ENCODE measurements around the gene ZNF30.
A peak's percentile ranks its signal among the peaks of the same experiment; 100 is the strongest.

ZNF30 gene

DNA sequence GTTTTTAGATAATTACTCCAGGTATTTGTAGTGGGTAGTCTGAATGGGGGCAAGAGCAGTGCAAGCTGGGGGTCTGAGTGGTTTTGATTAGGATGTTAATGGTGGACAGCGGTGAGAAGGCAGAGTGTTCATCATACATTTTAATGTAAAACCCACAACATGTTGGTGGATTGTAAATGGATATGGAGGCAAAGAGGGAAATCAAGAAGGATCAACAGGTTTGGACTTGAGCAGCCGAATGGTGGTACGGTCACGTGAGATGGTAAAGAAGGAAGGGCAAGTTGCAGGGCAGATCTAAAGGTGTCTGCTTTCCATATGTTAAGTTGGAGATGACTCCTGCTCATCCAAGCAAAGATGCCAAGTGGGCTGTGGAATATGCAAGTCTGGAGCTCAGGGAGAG, 9.5 kb downstream of the ZNF30 start:
- Mint-ChIP-seq H3K27ac (no peak overlapping the region), H3K9me3 (peaks cover 30% of the 10 kb centered on the region), H3K4me3 (no peak overlapping the region), H3K4me1 (no peaks in the 10 kb centered on the region), H3K36me3 (ENCODE audit: low read depth) (peaks cover 73% of the 10 kb centered on the region), H3K27me3 (no peaks in the 10 kb centered on the region)
- DNase-seq (no peak), ATAC-seq (no peak)

DNA sequence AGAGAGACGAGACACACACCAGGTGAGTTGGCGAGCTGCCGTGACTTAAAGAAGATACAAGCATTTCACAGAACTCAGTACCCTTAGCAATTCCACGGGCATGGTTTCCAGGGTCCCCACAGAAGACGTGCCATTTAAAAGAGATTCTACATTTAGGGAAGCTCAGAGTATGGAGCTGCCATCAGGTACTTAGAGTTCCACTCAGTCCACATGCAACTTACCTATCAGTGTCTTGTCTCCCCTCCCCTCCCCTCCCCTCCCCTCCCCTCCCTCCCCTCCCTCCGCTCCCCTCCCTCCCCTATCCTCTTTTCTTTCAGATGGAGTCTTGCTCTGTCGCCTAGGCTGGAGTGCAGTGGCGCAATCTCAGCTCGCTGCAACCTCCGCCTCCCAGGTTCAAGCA, 12.2 kb downstream of the ZNF30 start:
- Mint-ChIP-seq H3K36me3 (ENCODE audit: low read depth) (peaks cover 82% of the 10 kb centered on the region), H3K27me3 (no peaks in the 10 kb centered on the region), H3K9me3 (peaks cover 53% of the 10 kb centered on the region), H3K4me3 (no peak overlapping the region), H3K4me1 (no peaks in the 10 kb centered on the region), H3K27ac (no peak overlapping the region)
- no peak for ATAC-seq
- DNase-seq: no peak

DNA sequence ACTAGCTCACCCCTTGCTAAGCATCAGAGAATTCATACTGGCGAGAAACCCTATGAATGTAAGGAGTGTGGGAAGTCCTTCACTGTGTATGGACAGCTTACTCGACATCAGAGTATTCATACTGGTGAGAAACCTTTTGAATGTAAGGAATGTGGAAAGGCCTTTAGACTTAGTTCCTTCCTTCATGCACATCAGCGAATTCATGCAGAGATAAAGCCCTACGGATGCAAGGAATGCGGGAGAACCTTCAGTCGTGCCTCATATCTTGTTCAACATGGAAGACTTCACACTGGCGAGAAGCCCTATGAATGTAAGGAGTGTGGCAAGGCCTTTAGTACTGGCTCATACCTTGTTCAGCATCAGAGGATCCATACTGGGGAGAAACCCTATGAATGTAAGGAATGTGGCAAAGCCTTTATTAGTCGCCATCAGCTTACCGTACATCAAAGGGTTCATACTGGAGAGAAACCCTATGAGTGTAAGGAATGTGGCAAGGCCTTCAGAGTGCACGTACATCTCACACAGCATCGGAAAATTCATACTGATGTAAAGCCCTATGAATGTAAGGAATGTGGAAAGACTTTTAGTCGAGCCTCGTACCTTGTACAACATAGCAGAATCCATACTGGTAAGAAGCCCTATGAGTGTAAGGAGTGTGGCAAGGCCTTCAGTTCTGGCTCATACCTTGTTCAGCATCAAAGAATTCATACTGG, 17.3 kb downstream of the ZNF30 start:
- DNase-seq (no peak), ATAC-seq (no peak)
- Mint-ChIP-seq H3K27me3 (no peaks in the 10 kb centered on the region), H3K36me3 (ENCODE audit: low read depth) (peaks cover 68% of the 10 kb centered on the region), H3K4me3 (no peak overlapping the region), H3K27ac (no peak overlapping the region), H3K9me3 (peaks cover 72% of the 10 kb centered on the region), H3K4me1 (no peaks in the 10 kb centered on the region)

DNA sequence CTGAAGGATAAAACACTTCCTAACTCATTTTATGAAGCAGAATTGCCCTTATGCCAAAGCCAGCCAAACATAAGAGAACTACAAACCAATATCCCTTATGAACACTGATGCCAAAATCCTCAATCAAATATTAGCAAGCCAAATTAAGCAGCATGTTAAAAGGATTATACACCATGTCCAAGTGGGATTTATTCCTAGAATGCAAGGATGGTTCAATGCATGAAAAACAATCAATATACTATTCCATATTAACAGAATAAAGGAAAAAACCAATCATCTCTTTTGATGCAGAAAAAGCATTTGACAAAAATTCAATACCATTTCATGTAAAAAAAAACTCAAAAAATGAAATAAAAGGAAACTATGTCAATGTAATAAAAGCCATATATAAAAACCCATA, 26.4 kb downstream of the ZNF30 start:
- ATAC-seq (no peak), DNase-seq (no peak)
- Mint-ChIP-seq H3K27me3 (no peaks in the 10 kb centered on the region), H3K9me3 (peaks cover 69% of the 10 kb centered on the region), H3K27ac (no peak overlapping the region), H3K4me3 (no peak overlapping the region), H3K36me3 (ENCODE audit: low read depth) (peaks cover 81% of the 10 kb centered on the region), H3K4me1 (no peaks in the 10 kb centered on the region)

DNA sequence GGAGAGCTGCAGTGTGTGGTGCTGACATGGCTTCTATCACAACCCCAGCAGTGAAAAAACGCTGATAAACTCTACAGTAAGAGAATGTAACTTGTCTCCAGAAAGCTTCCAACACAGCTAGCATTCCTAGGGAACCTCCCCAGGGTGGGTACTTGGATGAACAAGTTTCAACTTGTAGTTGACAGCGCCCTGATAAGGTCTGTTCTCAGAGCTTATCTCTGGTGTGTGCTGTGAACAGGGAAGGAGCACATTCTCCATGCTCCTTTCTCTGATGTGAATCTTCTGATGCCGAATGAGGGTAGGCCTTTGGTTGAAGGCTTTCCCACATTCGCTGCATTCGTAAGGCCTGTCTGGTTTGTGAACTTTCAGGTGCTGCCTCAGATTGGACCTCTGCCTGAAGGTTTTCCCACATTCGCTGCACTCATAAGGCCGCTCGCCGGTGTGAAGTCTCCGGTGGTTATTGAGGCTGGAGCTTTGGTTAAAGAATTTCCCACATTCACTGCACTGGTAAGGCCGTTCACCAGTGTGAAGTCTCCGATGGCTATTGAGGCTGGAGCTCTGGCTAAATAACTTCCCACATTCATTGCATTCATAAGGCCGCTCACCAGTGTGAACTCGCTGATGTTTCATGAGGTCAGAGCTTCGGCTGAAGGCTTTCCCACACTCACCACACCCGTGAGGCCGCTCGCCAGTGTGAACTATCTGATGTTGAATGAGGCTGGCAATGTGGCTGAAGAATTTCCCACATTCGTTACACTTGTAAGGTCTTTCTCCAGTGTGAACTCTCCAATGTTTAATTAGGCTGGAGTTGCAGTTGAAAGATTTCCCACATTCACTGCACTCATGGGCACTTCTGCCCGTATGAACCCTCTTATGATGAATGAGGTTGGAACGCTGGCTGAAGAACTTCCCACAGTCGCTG, 31.4 kb downstream of the ZNF30 start:
- Mint-ChIP-seq H3K27ac (no peak overlapping the region), H3K4me1 (peaks cover 15% of the 10 kb centered on the region), H3K36me3 (ENCODE audit: low read depth) (peaks cover 90% of the 10 kb centered on the region), H3K4me3 (no peak overlapping the region), H3K27me3 (no peaks in the 10 kb centered on the region), H3K9me3 (peaks cover 69% of the 10 kb centered on the region)
- ATAC-seq (no peak), DNase-seq (no peak)

DNA sequence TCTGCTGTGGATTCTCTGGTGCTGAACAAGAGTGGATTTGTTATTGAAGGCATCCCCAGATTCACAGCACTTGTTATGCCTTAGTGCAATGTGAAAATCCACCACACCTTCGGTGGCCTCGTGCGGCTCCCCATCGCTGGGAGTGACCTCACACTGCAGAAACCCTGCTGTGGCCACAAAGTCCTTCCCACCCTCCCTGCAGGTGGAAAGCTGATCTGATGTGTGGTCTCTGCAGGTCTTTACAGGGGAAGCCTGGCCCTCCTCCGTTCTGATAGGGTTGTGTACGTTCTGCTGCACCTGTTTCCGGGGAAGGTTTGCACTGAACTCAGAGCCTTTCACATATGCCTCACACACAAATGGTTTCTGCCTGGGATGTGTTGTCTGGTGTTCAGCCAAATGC, 32.3 kb downstream of the ZNF30 start:
- no peak overlapping the region for H3K27ac Mint-ChIP-seq
- no peak for ATAC-seq
- no peaks in the 10 kb centered on the region for H3K27me3 Mint-ChIP-seq
- DNase-seq: no peak
- H3K9me3 Mint-ChIP-seq: peaks cover 64% of the 10 kb centered on the region
- no peak overlapping the region for H3K4me3 Mint-ChIP-seq
- peaks cover 18% of the 10 kb centered on the region for H3K4me1 Mint-ChIP-seq
- peaks cover 83% of the 10 kb centered on the region for H3K36me3 Mint-ChIP-seq (ENCODE audit: low read depth)

- peaks cover 20% of the 10 kb centered on the region for H3K4me1 Mint-ChIP-seq
- ATAC-seq (no peak), DNase-seq (no peak)
- H3K4me3 Mint-ChIP-seq: no peak overlapping the region
- no peak overlapping the region for H3K27ac Mint-ChIP-seq
- no peaks in the 10 kb centered on the region for H3K27me3 Mint-ChIP-seq
- peaks cover 75% of the 10 kb centered on the region for H3K36me3 Mint-ChIP-seq (ENCODE audit: low read depth)
- H3K9me3 Mint-ChIP-seq: peaks cover 58% of the 10 kb centered on the region
Observed at GRCh38 chr19:34960103-34960805, 33.6 kb downstream of the ZNF30 start.

- Mint-ChIP-seq H3K36me3 (ENCODE audit: low read depth) (peaks cover 68% of the 10 kb centered on the region), H3K4me3 (no peak overlapping the region), H3K27ac (no peak overlapping the region), H3K4me1 (peaks cover 22% of the 10 kb centered on the region), H3K27me3 (no peaks in the 10 kb centered on the region), H3K9me3 (peaks cover 51% of the 10 kb centered on the region)
- DNase-seq: no peak
- no peak for ATAC-seq
Observed at GRCh38 chr19:34960940-34961679, 34.4 kb downstream of the ZNF30 start.

DNA sequence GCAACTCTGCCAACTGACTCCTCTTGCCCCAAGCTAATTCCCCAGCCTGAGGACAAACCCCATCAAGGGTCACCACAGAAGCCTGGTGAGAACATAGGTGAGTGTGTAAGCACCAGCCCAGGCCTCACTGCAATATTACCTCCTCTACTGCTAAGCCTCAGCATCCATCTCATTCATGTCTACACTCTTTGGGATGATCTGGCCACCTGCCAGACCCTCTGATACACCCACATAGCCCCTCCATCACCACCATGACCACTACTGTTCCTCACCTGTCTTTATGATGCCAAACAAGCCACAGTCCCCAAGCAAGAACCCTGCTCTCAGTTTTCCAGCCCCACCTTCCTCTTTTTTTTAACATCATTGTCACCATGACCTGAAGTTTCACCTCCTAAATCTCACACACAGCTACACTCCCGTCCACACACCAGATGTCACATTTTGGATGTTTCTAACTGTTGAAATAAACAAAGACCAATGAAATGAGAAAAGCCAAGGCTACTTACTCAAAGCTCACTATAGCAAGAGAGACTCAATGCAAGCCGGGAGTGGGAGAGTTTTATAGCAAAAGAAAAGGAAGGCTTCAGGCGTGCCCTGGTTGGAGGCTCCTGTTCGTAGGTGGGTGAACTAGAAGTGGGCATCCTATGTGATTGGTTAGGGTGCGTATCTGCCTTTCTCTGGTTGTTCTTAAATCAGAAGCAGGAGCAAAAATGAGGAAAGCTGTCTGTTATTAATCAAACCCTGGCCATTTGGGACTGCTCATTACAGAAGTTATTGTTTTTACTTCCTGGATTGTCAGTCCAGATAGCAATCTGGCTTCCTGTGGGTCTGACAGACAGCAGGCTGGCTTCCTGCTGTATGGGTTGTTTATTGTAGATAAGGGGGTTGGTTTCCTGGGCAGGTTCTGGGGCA, 35.3 kb downstream of the ZNF30 start:
- ATAC-seq: no peak
- Mint-ChIP-seq H3K27me3 (no peaks in the 10 kb centered on the region), H3K9me3 (peaks cover 42% of the 10 kb centered on the region), H3K27ac (peak overlapping the region; percentile 14), H3K4me1 (peaks cover 22% of the 10 kb centered on the region), H3K4me3 (peak overlapping the region; percentile 86), H3K36me3 (ENCODE audit: low read depth) (peaks cover 59% of the 10 kb centered on the region)
- DNase-seq: no peak

DNA sequence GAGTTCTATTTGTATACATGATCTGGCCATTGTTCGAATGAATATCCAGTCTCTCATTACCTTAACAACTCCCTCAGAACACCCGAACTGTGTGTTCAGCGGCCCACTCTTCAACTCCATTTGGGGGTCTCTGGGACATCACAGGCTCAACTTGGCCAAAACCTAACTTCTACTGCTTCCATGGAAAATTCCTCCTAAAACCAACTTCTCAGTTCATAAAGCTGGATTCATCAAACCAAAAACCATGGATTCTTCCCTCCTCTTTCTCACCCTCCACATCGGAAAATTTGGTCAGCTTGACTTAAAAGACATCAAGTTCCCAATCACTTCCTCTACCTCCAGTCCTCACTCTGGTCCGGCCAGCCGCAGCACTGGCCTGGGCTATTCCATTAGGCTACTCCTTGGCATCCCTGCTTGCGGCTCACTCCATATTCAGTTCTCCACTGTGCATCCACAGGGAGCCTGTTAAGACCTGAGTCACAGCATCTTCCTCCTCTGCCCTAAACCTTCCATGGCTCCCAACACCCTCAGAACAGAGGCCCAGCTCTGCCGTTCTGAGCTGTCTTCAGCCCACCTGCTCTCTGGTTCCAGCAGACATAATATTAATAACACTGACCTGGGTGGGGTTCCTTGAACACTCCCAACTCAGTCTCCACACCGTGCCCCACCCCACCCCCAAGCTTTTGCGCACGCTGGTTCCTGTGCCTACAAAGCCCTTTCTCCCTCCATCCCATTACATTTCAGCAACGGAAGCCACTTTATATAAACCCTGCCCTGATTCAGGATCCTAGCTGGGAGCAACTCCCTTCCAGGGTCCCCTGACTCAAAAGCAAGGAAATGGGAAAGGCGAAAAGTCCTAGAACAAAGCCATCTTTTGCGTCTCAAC, 36.2 kb downstream of the ZNF30 start:
- no peaks in the 10 kb centered on the region for H3K27me3 Mint-ChIP-seq
- peaks cover 41% of the 10 kb centered on the region for H3K9me3 Mint-ChIP-seq
- peaks cover 50% of the 10 kb centered on the region for H3K36me3 Mint-ChIP-seq (ENCODE audit: low read depth)
- H3K4me3 Mint-ChIP-seq: peak overlapping the region; percentile 86
- peaks cover 22% of the 10 kb centered on the region for H3K4me1 Mint-ChIP-seq
- DNase-seq (peak; percentile 18), ATAC-seq (no peak)
- H3K27ac Mint-ChIP-seq: peak overlapping the region; percentile 81

DNA sequence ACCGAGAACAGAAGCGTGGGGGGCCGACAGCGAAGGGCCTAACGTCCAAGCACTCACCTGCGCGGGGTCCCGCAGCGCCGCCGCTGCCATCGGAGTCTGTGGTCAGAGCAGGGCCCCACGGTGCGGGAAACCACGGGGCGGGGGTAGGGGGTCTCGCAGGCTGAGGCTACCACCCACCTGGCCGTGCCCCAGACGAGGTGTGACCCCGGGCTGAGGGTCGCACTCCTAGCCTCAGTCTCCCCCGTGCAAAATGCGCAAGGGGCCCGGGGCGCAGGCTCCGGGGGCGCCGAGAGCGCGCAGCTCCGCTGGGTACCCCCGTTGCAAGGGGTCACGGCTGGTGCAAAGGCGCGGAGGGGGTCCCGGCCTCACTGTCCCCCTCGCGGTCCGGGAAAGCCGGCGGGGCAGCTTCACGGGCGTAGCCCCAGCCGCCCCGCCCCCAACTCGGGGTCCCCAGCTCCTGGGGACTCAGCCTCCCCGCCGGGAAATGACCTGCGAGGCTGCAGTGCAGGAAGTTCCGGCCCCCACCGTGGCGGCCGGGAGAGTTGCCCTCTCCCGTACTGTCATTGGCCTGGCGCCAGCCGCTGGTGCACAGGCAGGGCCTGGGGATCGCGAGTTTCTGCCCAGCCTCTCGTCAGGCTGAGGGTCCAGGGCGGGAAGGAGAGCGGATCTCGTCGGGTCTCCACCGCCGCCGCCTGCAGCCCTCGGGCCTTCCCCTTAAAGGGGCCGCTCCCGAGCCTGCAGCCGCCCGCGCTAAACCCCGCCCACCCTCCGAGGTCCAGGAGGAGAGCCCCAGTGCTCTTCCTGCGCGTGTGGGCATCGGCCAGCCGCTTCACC, 37.1 kb downstream of the ZNF30 start, which contains the start of gene ZNF792:
Gene ZNF792 (minus strand): TSS at position 657 of the 834 bp plus-strand sequence. CDS start 567 bp downstream, at position 90.
- ATAC-seq: peak; percentile 79
- peaks cover 22% of the 10 kb centered on the region for H3K4me1 Mint-ChIP-seq
- H3K36me3 Mint-ChIP-seq (ENCODE audit: low read depth): peaks cover 42% of the 10 kb centered on the region
- DNase-seq: peak; percentile 70
- H3K27me3 Mint-ChIP-seq: no peaks in the 10 kb centered on the region
- H3K4me3 Mint-ChIP-seq: peak within 1 kb of the TSS; percentile 86
- H3K27ac Mint-ChIP-seq: peak within 1 kb of the TSS; percentile 81
- peaks cover 43% of the 10 kb centered on the region for H3K9me3 Mint-ChIP-seq

DNA sequence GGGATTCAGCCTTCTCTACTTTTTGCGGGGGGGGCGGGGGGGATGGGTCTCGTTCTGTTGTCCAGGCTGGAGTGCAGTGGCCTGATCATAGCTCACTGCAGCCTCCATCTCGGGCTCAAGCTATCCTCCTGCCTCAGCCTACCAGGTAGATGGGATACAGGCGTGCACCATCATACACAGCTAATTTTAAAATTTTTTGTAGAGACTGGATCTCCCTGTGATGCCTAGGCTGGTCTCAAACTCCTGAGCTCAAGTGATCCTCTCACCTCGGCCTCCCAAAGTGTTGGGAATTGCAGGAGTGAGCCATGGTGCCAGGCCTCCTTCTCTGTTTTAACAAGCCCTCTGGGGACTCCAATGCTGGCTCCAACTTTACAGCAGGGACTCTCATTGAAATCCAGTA, 37.9 kb downstream of the ZNF30 start:
- Mint-ChIP-seq H3K27ac (no peak overlapping the region), H3K36me3 (ENCODE audit: low read depth) (peaks cover 34% of the 10 kb centered on the region), H3K27me3 (no peaks in the 10 kb centered on the region), H3K4me3 (peak overlapping the region; percentile 71), H3K9me3 (peaks cover 37% of the 10 kb centered on the region), H3K4me1 (peaks cover 22% of the 10 kb centered on the region)
- ATAC-seq (no peak), DNase-seq (no peak)

Measured in activated naive CD8-positive, alpha-beta T cell treated with anti-CD3 and anti-CD28 coated beads, Interleukin-2, amount 50 U/mL, for 24 hours (primary cell).